Activated T-helper 17 cell treated with anti-CD3 and anti-CD28 coated beads, Interleukin-2, amount 50 U/mL, for 72 hours (primary cell): Measurements from ENCODE around the gene FADS3. TPM values are rescaled to one million over a fixed set of nuclear protein-coding genes. Genes with fewer than 3 reads are reported as not detected.

Source experiments
- ATAC-seq: fragments of 150-1000 bp; cut with Tn5 transposase; replicated peaks from 2 replicates; pipeline ENCODE4 v1.10.0; 2021; ENCODE audit warnings: mild to moderate bottlenecking, moderate library complexity
- H3K27ac Mint-ChIP-seq: one replicate; pipeline ENCODE4 v1.8.0; 2022; ENCODE audit warnings: mixed read lengths
- H3K27me3 Mint-ChIP-seq: one replicate; pipeline ENCODE4 v1.8.0; 2022; ENCODE audit warnings: mixed read lengths
- H3K36me3 Mint-ChIP-seq: one replicate; pipeline ENCODE4 v1.8.0; 2022; ENCODE audit warnings: low read depth, mild to moderate bottlenecking, mixed read lengths
- H3K4me1 Mint-ChIP-seq: one replicate; pipeline ENCODE4 v1.8.0; 2022; ENCODE audit warnings: mixed read lengths
- H3K4me3 Mint-ChIP-seq: one replicate; pipeline ENCODE4 v1.8.0; 2022; ENCODE audit warnings: mild to moderate bottlenecking, mixed read lengths
- H3K9me3 Mint-ChIP-seq: one replicate; pipeline ENCODE4 v1.8.0; 2022; ENCODE audit warnings: mixed read lengths
- total RNA-seq, 2 donors: library from RNA; stranded (reverse); gene quantifications; one replicate each; pipeline ENCODE4 v1.2.3, GENCODE V29; 2022

FADS3 gene
- total RNA-seq, 2 donors from 2014 or later: 3.6 to 24.7 TPM

DNA sequence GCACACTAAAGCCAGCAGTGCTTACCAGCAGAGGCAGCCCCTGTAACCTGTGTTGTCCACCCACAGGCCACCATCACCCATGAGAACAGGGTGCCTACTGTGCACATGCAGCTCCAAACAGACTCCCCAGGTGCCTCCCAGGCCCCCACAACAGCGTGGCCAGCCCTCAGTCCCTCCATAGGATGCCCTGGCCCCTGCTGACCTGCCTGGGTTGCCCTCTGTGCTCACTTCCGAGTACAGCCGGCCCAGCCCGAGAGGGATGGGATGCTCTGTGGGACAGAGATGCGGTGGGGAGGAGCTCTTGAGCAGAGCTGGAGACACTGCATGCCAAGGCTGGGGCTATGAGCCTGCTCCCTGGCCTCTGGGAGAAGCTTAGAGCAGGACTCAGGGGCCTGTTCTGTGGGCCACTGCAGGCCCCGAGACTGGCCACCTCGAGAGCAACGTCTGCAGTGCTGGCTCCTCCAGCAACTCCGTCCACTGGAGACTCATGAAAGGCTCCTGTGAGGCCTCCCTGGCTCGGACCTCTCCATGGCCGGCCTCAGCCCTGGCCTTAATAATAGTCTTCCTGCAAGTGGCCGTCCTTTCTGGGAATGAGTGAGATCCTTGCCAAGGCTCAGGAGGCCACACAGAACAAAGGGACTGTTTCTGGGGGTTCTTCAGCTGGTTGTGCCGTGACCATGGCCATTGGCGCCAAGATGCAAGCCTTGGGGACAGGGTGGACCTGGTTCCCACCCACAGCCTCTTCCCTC lies 36.2 kb downstream of the FADS3 start:
- Mint-ChIP-seq H3K4me1 (no peaks in the 10 kb centered on the region), H3K36me3 (peaks cover 44% of the 10 kb centered on the region), H3K27ac (no peak overlapping the region), H3K9me3 (no peaks in the 10 kb centered on the region), H3K27me3 (no peaks in the 10 kb centered on the region), H3K4me3 (no peak overlapping the region)
- ATAC-seq: no peak

DNA sequence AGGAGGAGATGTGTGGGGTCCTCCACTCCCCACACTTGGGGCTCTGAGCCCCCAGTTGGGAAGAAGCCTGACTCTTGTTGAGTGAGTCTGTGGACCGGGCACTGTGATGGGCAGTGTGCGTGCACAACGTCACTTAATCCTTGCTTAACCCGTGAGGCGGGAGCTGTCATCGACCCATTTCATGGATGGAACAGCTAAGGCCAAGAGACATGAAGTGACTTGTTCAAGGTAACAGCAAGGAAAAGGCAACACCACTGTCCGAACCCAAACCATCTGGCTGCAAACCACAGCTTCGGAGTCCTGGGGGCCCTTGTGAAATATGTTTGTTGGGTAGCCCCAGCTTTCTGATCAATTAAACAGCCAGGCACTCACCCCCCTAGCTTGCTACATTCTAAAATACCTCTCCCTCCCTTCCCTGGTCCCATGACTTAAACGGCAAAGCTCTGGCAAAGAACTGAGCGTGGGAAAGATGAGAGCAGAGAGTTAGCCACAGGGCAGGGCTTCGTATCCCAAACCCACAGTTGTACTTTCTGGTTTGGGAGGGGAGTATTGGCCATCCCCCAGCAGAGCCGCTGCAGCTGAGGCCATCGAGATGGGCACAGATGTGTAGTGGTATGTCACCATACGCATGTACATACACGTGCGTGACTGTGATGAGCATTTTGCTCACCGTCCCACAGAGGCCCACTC lies 37.0 kb downstream of the FADS3 start:
- Mint-ChIP-seq H3K27ac (no peak overlapping the region), H3K9me3 (no peaks in the 10 kb centered on the region), H3K4me3 (no peak overlapping the region), H3K27me3 (no peaks in the 10 kb centered on the region), H3K4me1 (no peaks in the 10 kb centered on the region), H3K36me3 (peaks cover 44% of the 10 kb centered on the region)
- ATAC-seq: no peak

DNA sequence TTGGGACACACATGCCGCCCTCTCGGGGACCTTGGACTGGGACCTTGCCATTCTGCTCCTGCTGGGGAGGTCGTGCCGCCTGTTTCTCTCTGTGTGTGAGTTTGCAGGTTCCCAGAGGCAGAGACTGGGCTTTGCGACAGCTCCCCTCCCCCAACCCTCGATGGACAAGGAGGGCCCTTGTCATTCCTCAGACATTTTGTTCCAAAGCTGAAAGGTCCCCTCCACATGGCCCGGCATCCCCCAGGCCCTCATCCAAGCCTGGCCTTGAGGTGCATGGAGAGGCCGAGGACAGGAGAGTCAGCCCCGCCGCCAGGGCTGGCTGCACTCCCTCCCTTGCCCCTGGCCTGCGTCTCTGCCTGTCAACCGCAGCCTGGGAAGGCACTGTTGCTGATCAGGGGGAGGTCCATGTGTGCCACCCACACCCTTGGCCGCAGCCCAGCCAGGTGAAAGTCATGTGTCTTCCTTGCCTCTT lies 37.6 kb downstream of the FADS3 start:
- H3K36me3 Mint-ChIP-seq: peaks cover 40% of the 10 kb centered on the region
- no peaks in the 10 kb centered on the region for H3K4me1 Mint-ChIP-seq
- no peaks in the 10 kb centered on the region for H3K9me3 Mint-ChIP-seq
- no peak for ATAC-seq
- H3K27ac Mint-ChIP-seq: no peak overlapping the region
- H3K27me3 Mint-ChIP-seq: no peaks in the 10 kb centered on the region
- H3K4me3 Mint-ChIP-seq: no peak overlapping the region

DNA sequence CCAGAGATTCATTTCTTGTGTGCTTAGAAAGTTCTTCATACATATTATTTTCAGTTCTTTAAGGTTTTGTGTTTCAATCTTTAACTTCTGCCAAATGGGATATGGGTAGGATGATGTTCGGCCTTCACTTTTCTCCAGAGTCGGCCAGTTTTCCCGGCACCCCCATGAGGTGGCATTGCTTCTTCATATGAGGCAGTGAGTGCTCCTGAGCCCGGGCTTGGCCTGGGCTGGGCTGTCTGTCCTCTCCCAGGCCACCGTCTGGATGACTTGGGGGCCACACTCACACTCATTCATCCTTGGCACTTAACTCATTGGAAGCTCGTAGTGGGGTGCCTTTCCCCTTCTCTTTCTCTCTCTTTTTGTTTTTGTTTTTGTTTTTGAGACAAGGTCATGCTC lies 39.4 kb downstream of the FADS3 start:
- Mint-ChIP-seq H3K4me1 (no peaks in the 10 kb centered on the region), H3K4me3 (no peak overlapping the region), H3K36me3 (peaks cover 52% of the 10 kb centered on the region), H3K27me3 (no peaks in the 10 kb centered on the region), H3K27ac (no peak overlapping the region), H3K9me3 (no peaks in the 10 kb centered on the region)
- ATAC-seq: no peak

DNA sequence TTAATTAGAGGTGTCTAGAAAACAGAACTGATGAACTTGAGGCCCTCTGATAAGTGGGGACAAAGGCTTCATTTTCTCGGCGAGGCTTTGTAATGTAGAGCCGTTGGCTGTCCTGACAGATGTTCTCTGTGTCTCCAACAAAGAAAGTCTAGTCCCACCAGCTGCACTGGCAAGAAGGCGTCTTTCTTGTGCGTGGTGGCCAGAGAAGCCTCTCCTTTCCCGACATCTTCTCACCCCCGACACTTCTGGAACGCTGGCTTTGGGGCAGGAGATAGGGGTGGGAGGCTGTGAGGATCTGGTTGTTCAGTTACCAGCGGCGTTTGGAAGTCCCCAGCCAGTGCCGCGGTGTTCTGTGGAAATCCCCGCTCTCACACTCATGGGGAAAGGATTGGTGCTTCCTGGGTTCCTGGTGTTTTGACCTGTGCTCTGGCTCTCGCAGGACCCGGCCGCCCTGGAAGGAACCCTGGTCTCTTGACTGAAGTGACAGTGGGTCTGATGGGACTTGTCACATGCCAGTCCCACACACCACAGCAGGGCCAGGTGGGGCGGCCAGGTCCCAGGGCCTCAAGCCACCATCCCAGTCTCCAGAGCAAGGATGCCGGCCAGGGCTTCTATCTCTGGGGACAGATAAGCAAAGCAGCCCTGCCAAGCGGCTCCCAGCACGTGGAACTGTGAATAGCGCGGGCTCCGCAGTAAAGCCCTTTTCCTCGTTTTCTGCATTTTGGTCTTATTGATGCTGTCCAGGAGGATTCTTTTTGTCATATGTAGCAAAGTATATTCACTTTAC lies 40.0 kb downstream of the FADS3 start:
- no peak overlapping the region for H3K27ac Mint-ChIP-seq
- H3K27me3 Mint-ChIP-seq: no peaks in the 10 kb centered on the region
- ATAC-seq: no peak
- no peak overlapping the region for H3K4me3 Mint-ChIP-seq
- no peaks in the 10 kb centered on the region for H3K4me1 Mint-ChIP-seq
- peaks cover 55% of the 10 kb centered on the region for H3K36me3 Mint-ChIP-seq
- H3K9me3 Mint-ChIP-seq: no peaks in the 10 kb centered on the region

DNA sequence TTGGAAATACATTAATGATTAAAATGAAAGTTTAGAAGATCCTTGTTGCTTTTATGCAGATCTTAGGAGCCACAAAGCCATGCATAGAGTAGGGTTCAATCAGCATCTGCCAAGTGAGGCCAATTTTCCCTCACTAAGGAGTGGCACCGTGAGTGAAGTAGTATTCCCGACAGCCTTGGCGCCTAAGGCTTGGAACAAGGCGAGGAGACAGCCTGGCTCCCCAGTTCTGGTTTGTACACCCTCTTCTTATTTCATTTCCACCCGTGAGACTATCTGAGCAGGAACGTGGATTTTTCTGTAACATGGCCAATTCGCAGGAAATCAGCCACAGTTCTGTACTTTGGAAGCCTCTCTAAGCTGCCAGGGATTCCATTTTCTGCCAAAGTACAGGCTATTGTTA lies 40.7 kb downstream of the FADS3 start:
- ATAC-seq: no peak
- Mint-ChIP-seq H3K9me3 (no peaks in the 10 kb centered on the region), H3K4me3 (no peak overlapping the region), H3K27ac (no peak overlapping the region), H3K36me3 (peaks cover 61% of the 10 kb centered on the region), H3K27me3 (no peaks in the 10 kb centered on the region), H3K4me1 (no peaks in the 10 kb centered on the region)

DNA sequence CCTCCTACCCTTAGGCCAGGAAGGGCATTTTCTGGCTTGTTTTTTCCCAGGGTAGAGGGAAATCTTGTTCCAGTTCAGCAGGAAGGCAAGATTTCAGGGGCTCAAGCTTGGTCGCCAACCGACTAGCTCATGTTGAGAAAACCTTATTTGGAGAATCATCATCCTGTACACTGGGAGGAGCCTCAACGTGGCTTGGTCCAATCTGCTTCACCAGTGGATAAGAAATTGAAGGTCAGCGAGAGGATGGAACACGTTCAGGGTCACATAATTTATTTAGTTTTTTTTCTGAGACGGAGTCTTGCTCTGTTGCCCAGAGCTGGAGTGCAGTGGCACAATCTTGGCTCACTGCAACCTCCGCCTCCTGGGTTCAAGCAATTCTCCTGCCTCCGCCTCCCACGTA lies 42.7 kb downstream of the FADS3 start:
- Mint-ChIP-seq H3K36me3 (peaks cover 70% of the 10 kb centered on the region), H3K9me3 (no peaks in the 10 kb centered on the region), H3K4me3 (no peak overlapping the region), H3K27ac (no peak overlapping the region), H3K27me3 (no peaks in the 10 kb centered on the region), H3K4me1 (no peaks in the 10 kb centered on the region)
- ATAC-seq: no peak

DNA sequence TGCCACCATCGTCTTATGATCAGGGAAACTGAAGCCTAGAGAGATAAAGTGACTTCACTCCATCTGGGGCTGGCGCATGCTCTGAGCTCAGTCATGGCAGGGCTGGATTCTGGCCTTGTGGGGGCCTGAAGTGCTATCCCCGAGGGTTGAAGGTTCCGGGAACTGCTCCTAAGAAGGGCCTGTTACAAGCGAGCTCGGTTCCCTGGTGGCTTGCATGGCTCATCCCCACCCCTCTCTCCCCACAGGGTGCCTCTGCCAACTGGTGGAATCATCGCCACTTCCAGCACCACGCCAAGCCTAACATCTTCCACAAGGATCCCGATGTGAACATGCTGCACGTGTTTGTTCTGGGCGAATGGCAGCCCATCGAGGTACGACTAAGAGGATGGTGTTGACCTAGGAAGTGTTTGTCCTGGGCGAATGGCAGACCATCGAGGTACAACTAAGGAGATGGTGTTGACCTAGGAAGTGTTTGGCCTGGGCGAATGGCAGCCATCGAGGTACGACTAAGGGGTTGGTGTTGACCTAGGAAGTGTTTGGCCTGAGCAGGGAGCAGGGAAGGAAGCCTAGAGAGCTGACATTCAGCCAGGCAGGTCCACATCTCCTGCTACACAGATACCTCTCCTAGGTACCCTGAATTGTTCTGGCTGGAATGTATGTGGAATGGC lies 43.3 kb downstream of the FADS3 start:
- H3K27me3 Mint-ChIP-seq: no peaks in the 10 kb centered on the region
- ATAC-seq: no peak
- H3K9me3 Mint-ChIP-seq: no peaks in the 10 kb centered on the region
- peaks cover 70% of the 10 kb centered on the region for H3K36me3 Mint-ChIP-seq
- H3K27ac Mint-ChIP-seq: no peak overlapping the region
- H3K4me3 Mint-ChIP-seq: no peak overlapping the region
- H3K4me1 Mint-ChIP-seq: no peaks in the 10 kb centered on the region

DNA sequence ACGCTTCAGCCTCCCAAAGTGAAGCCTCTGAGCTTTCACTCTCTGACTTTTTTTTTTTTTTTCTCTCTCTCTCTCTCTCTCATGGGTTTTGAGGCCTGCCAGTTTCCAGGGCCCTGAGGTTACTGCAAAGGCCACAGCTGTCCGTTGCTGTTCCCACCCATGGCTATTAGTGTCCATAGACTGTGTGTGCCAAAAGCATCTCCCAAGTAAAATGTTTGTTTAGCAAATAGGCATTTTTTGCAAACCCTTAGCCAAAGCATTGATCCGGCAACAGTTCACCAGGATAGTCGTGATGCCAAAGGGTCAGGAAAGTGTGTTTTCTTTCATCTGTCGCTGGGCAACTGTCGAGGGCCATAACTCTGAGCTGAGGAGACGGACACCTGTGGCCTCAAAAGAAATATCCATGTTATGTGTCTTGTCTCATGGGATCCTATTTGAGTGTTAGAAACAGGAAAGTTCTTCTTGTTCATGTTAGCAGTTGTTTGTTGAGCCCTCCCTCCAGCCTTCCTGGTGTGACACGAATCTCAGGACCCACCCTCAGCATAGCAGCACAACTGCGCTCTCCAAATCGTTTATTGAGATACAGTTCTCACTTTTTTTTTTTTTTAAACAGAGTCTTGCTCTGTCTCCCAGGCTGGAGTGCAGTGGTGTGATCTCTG lies 44.9 kb downstream of the FADS3 start:
- H3K4me1 Mint-ChIP-seq: no peaks in the 10 kb centered on the region
- no peak for ATAC-seq
- H3K4me3 Mint-ChIP-seq: no peak overlapping the region
- H3K36me3 Mint-ChIP-seq: peaks cover 67% of the 10 kb centered on the region
- H3K27me3 Mint-ChIP-seq: no peaks in the 10 kb centered on the region
- no peaks in the 10 kb centered on the region for H3K9me3 Mint-ChIP-seq
- no peak overlapping the region for H3K27ac Mint-ChIP-seq

DNA sequence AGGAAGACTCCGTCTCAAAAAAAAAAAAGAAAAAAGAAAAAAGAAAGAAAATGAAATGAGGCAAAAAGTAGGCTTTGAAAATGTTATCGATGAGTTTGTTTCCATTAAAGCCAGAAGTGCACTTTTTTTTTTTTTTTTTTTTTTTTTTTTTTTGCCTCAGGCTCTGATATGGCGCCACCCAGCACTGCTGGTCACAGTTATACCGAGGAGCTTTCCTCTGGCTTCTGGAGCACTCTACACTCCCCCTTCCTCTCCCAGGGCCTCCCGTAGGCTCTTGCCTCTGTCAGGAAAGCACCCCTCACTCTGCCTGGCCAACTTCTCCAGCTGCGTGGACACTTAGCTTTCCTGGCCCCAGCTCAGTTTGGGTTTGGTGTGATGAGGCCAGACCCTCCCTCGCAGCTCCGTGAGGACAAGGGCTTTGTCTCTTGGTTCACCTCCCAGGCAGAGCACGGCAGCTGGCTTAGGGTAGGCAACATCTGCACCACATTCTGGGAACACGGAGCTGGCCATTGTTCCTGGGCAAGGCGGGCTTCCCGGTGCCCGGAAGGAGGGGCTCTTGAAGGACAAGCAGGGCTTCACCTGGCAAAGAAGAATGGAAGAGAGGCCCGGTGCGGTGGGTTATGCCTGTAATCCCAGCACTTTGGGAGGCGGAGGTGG lies 46.3 kb downstream of the FADS3 start:
- Mint-ChIP-seq H3K27ac (no peak overlapping the region), H3K36me3 (peaks cover 69% of the 10 kb centered on the region), H3K27me3 (no peaks in the 10 kb centered on the region), H3K4me1 (no peaks in the 10 kb centered on the region), H3K4me3 (no peak overlapping the region), H3K9me3 (no peaks in the 10 kb centered on the region)
- no peak for ATAC-seq

DNA sequence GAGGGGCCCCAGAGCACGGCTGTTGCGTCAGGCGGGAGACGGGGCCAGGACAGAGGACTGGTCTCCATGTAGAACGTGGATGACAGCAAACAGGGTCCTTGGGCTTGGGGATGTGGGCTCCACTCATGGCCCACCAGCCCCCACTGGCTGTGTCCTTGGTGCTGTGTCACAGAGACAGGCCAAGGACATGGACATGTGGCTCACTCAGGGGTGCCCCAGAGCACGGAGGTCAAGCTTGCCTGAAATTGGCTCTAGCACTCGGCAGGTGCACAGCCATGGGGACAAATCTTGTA lies 48.9 kb downstream of the FADS3 start:
- peaks cover 63% of the 10 kb centered on the region for H3K36me3 Mint-ChIP-seq
- no peak overlapping the region for H3K4me3 Mint-ChIP-seq
- no peaks in the 10 kb centered on the region for H3K4me1 Mint-ChIP-seq
- ATAC-seq: no peak
- H3K27ac Mint-ChIP-seq: no peak overlapping the region
- no peaks in the 10 kb centered on the region for H3K27me3 Mint-ChIP-seq
- H3K9me3 Mint-ChIP-seq: no peaks in the 10 kb centered on the region

DNA sequence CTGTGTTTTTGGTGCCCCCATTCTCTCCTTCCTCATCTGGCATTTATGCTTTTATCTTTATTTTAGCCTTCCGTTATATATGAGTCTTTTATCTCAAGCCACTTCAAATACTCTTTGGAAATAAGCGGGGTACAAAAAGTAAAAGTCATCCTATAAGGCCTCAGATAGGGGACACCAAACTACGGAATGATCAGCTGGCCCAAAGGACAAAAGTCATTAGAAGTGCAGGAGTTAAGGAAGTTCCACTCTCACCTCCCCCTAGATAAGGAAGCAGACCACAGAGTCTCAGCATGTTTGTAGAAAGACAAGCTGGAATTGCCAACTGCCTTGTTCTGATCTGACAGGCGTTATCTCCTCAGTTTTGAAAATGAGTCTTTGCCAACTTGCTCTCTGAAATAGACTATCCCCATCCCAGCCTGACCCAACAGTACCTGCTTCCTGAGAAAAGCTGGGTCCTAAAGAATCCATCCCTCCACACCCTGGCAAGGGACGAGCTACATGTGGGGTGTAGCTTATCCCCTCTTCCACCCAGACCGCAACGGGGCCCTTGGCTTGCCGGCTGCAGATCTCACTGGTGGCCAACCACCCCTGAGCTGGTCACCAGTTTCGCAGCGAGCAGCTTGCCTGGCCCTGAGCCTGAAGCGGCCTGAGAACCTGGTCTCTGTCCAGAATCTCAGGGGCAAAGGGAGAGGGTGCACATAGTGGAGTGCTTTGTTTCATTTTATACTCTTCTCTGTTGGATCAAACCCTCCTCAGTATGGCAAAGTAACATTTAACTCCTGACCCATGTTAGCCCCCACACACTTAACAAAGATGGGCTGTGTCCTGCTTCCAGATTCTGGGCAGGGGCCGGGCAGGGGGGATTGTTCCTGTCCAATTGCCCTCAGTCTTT lies 49.5 kb downstream of the FADS3 start:
- Mint-ChIP-seq H3K36me3 (peaks cover 58% of the 10 kb centered on the region), H3K4me1 (no peaks in the 10 kb centered on the region), H3K27me3 (no peaks in the 10 kb centered on the region), H3K4me3 (no peak overlapping the region), H3K27ac (no peak overlapping the region), H3K9me3 (no peaks in the 10 kb centered on the region)
- ATAC-seq: no peak

DNA sequence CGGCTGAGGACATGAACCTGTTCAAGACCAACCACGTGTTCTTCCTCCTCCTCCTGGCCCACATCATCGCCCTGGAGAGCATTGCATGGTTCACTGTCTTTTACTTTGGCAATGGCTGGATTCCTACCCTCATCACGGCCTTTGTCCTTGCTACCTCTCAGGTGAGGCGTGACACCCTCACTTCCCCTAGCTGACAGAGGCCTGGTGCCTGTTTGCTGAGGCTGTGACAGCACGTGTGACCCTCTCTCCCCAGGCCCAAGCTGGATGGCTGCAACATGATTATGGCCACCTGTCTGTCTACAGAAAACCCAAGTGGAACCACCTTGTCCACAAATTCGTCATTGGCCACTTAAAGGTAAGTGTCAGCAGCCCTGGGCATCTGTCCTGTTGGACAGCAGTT lies 51.0 kb downstream of the FADS3 start:
- Mint-ChIP-seq H3K27ac (no peak overlapping the region), H3K4me3 (no peak overlapping the region), H3K9me3 (no peaks in the 10 kb centered on the region), H3K36me3 (peaks cover 45% of the 10 kb centered on the region), H3K27me3 (no peaks in the 10 kb centered on the region), H3K4me1 (no peaks in the 10 kb centered on the region)
- no peak for ATAC-seq
